Mesendoderm (in vitro differentiated cells): ENCODE measurements around the gene HOXA9.

Source experiments
- DNase-seq: peaks from one replicate; pipeline ENCODE4 v3.0.0; 2013
- H2AK5ac ChIP-seq: 2 replicates; pipeline ENCODE4 v1.6.1; 2013; ENCODE audit warnings: low read length, inconsistent platforms
- H2BK120ac ChIP-seq: 2 replicates; pipeline ENCODE4 v1.6.1; 2013; ENCODE audit warnings: low read depth, mild to moderate bottlenecking, low read length, moderate library complexity, mixed read lengths
- H2BK15ac ChIP-seq: replicated peaks from 2 replicates; pipeline ENCODE4 v1.6.1; 2013; ENCODE audit warnings: low read depth, mild to moderate bottlenecking, moderate library complexity
- H2BK5ac ChIP-seq: 2 replicates; pipeline ENCODE4 v1.6.1; 2013; ENCODE audit warnings: low read length, inconsistent platforms
- H3K18ac ChIP-seq: 2 replicates; pipeline ENCODE4 v1.6.1; 2013; ENCODE audit warnings: mild to moderate bottlenecking, low read length, mixed read lengths
- H3K23ac ChIP-seq: one replicate; pipeline ENCODE4 v1.6.1; 2013; ENCODE audit warnings: low read length
- H3K27ac ChIP-seq: 2 replicates; pipeline ENCODE4 v1.5.1; 2013; ENCODE audit warnings: low read depth, mild to moderate bottlenecking, inconsistent platforms, low read length, moderate library complexity
- H3K27me3 ChIP-seq: 2 replicates; pipeline ENCODE4 v1.6.1; 2013; ENCODE audit warnings: low read length, control low read depth, mild to moderate bottlenecking, inconsistent platforms; ENCODE audit not compliant: insufficient read depth, poor library complexity
- H3K36me3 ChIP-seq: 2 replicates; pipeline ENCODE4 v1.6.1; 2013; ENCODE audit warnings: low read length, inconsistent platforms; ENCODE audit not compliant: control insufficient read depth, insufficient read depth
- H3K4ac ChIP-seq: one replicate; pipeline ENCODE4 v1.6.1; 2013; ENCODE audit warnings: low read depth, mild to moderate bottlenecking, low read length, moderate library complexity
- H3K4me1 ChIP-seq: 2 replicates; pipeline ENCODE4 v1.6.1; 2013; ENCODE audit warnings: low read depth, low read length, inconsistent platforms; ENCODE audit not compliant: control insufficient read depth
- H3K4me2 ChIP-seq: 2 replicates; pipeline ENCODE4 v1.6.1; 2013; ENCODE audit warnings: low read length
- H3K4me3 ChIP-seq: 2 replicates; pipeline ENCODE4 v1.5.1; 2013; ENCODE audit warnings: mild to moderate bottlenecking, low read length
- H3K56ac ChIP-seq: one replicate; pipeline ENCODE4 v1.6.1; 2013; ENCODE audit warnings: low read length
- H3K79me1 ChIP-seq: 2 replicates; pipeline ENCODE4 v1.6.1; 2013; ENCODE audit warnings: low read length, inconsistent platforms
- H3K79me2 ChIP-seq: 2 replicates; pipeline ENCODE4 v1.6.1; 2013; ENCODE audit warnings: mild to moderate bottlenecking, low read length; ENCODE audit not compliant: control insufficient read depth, insufficient read depth
- H3K9ac ChIP-seq: 2 replicates; pipeline ENCODE4 v1.6.1; 2013; ENCODE audit warnings: low read length, inconsistent platforms
- H4K5ac ChIP-seq: one replicate; pipeline ENCODE4 v1.6.1; 2013; ENCODE audit warnings: low read length
- H4K8ac ChIP-seq: one replicate; pipeline ENCODE4 v1.6.1; 2013; ENCODE audit warnings: low read depth, mild to moderate bottlenecking, control low read depth, low read length, moderate library complexity
- WGBS: extraction: QIAGEN DNeasy Blood & Tissue Kit; methylation state at CpG from one replicate; pipeline ENCODE4 v1.1.7; 2013; ENCODE audit warnings: low lambda C conversion rate, missing lambda C conversion rate; ENCODE audit not compliant: insufficient coverage; ENCODE audit errors: extremely low coverage; 5-methylcytosine and 5-hydroxymethylcytosine counted together

HOXA9 gene

DNA sequence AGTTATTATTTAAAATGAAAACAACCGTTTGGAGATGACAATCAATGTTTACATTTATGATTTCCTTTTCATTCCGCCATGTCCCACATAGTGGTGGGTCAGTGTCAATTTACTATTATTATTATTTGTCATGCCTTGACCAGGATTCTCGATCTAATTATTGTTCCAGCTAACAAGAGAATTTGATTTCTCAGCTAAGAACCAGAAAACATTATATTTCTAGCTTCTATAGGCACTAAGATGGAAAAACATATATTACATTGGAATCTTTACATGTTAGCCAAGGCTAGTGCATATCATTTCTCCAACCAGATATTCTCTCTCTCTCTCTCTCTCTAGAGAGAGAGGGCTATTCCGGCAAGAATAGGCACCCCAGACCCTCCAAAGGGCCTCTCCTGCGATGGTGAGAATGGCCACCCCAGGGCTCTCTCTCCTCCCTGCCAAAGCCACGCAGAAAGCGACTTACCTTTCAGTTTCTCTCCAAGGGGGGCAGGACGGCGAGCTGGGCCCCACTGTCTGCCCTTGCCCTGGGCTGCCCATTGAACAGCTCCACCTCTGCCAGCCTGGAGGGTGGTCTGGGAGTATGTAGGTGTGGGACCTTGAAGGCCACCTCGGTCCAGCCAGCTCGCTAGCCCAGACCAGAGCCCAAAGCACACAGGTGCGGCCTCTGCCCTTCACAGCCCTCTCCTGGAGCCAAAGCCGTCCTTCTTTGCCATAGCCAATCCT, 15.3 kb downstream of the HOXA9 start:
- Histone ChIP-seq H3K4me1 (no peaks in the 10 kb centered on the region), H3K4me3 (no peak overlapping the region)

DNA sequence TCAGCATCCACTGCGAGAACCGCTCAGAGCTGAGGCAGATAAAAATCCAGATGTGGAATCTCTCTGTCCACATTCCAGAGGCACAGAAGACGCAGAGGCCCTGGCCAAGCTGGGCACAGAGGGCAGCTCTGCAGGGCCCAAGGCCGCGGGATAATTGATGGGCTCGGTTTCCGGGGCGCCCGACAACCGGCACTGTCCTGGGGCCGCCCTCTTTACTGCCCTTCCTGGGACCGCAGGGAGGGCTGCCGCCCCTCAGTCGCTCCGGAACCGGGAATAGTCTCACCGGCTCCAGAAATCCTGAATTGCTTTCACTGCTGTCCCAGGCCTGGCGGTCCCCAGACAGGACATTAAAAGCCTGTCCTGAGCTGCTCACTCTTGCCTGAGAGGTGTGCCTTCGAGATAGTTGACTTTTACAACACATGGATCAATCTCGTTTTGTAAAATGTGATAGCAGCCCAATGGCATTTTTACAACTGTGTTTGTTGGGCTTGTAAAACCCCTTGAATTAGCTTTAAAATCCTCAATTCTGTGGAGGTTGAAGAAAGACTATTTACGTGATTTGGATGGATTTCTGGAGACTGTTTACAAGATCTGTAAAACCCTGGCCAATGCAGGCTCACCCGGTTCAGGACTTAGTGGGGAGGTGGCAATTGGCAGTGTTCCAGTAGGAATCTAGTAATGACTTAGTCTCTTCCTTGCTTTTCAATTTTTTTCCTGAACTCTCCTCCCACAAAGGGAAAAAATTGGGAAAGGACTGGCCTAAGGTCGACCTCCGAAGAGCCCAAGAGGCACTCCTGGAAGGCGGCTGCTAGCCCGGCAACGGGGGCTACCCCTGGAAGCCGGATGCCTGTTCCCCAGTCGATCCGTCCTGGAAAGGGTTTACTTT, 16.3 kb downstream of the HOXA9 start:
- Histone ChIP-seq H3K4me2 (no peak overlapping the region), H3K4ac (no peak overlapping the region), H4K8ac (no peak overlapping the region), H3K36me3 (no peaks in the 10 kb centered on the region), H2BK120ac (no peak overlapping the region), H3K18ac (no peak overlapping the region), H2AK5ac (no peak overlapping the region), H3K23ac (no peak overlapping the region), H3K79me2 (no peaks in the 10 kb centered on the region), H3K56ac (no peak overlapping the region), H3K27me3 (peaks cover 89% of the 10 kb centered on the region), H3K27ac (no peak overlapping the region), H4K5ac (no peak overlapping the region), H3K79me1 (no peaks in the 10 kb centered on the region), H2BK5ac (no peak overlapping the region), H3K9ac (no peak overlapping the region), H3K4me1 (no peaks in the 10 kb centered on the region), H3K4me3 (no peak overlapping the region), H2BK15ac (no peak overlapping the region)
- no peak for DNase-seq
- no CpG with 5 or more reads among the region's 30 CpGs for whole genome bisulfite sequencing

More for the DNA sequence above, 15.3 kb downstream of the HOXA9 start:
- H3K18ac ChIP-seq: no peak overlapping the region
- no peak overlapping the region for H2AK5ac ChIP-seq
- no peak overlapping the region for H2BK5ac ChIP-seq
- H3K9ac ChIP-seq: no peak overlapping the region
- H3K56ac ChIP-seq: no peak overlapping the region
- no peak overlapping the region for H3K27ac ChIP-seq
- H4K8ac ChIP-seq: no peak overlapping the region
- H2BK15ac ChIP-seq: no peak overlapping the region
- no peak overlapping the region for H2BK120ac ChIP-seq
- H3K79me1 ChIP-seq: no peaks in the 10 kb centered on the region
- H3K79me2 ChIP-seq: no peaks in the 10 kb centered on the region
- no CpG with 5 or more reads among the region's 13 CpGs for WGBS
- no peak overlapping the region for H4K5ac ChIP-seq
- H3K4ac ChIP-seq: no peak overlapping the region
- no peak overlapping the region for H3K4me2 ChIP-seq
- H3K27me3 ChIP-seq: peaks cover 89% of the 10 kb centered on the region
- no peak overlapping the region for H3K23ac ChIP-seq
- no peaks in the 10 kb centered on the region for H3K36me3 ChIP-seq
- DNase-seq: no peak

DNA sequence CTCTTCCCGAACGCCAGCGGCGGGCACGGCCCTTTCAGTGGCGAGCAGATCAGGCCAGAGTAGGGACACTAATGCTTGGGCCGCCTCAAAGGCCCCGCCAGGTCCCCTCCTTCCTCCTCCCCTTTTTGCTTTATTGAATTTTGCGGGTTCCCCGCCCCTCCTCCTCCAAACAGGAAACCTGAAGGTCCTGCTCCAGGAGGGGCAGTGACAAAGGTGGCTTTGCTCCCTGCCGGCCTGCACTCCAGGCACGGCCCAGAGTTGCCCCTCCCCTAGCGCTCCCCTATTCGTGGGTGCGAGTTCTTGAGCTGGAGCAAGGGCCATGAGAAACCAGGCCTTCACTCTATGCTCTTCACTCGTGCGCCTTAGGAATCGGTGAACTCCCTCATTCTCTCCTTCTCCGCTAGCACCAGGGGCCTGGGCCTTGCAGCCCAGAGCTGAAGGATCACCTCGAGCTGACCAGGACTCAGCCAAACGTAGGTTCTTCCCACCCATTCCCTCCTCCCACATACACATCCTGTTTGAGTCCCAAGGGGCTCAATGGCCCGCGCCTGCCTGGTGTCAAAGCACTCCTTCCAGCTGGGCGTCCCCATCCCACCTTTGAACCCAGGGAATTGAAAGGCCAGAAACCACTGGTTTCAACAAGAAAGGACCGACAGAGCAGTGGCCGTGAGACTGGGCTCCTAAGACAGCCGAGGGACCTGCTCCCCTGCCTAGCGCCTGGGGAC, 17.1 kb downstream of the HOXA9 start:
- no peak overlapping the region for H3K4me3 ChIP-seq
- H2BK5ac ChIP-seq: no peak overlapping the region
- no peaks in the 10 kb centered on the region for H3K4me1 ChIP-seq
- H2BK120ac ChIP-seq: no peak overlapping the region
- H3K79me2 ChIP-seq: no peaks in the 10 kb centered on the region
- no peak overlapping the region for H4K8ac ChIP-seq
- no peak overlapping the region for H3K27ac ChIP-seq
- WGBS: no CpG with 5 or more reads among the region's 28 CpGs
- H3K18ac ChIP-seq: no peak overlapping the region
- DNase-seq: no peak
- H3K4me2 ChIP-seq: no peak overlapping the region
- no peak overlapping the region for H3K56ac ChIP-seq
- no peak overlapping the region for H2BK15ac ChIP-seq
- no peak overlapping the region for H3K9ac ChIP-seq
- peaks cover 83% of the 10 kb centered on the region for H3K27me3 ChIP-seq
- H3K4ac ChIP-seq: no peak overlapping the region
- no peak overlapping the region for H3K23ac ChIP-seq
- no peak overlapping the region for H4K5ac ChIP-seq
- no peaks in the 10 kb centered on the region for H3K36me3 ChIP-seq
- H2AK5ac ChIP-seq: no peak overlapping the region
- no peaks in the 10 kb centered on the region for H3K79me1 ChIP-seq

DNA sequence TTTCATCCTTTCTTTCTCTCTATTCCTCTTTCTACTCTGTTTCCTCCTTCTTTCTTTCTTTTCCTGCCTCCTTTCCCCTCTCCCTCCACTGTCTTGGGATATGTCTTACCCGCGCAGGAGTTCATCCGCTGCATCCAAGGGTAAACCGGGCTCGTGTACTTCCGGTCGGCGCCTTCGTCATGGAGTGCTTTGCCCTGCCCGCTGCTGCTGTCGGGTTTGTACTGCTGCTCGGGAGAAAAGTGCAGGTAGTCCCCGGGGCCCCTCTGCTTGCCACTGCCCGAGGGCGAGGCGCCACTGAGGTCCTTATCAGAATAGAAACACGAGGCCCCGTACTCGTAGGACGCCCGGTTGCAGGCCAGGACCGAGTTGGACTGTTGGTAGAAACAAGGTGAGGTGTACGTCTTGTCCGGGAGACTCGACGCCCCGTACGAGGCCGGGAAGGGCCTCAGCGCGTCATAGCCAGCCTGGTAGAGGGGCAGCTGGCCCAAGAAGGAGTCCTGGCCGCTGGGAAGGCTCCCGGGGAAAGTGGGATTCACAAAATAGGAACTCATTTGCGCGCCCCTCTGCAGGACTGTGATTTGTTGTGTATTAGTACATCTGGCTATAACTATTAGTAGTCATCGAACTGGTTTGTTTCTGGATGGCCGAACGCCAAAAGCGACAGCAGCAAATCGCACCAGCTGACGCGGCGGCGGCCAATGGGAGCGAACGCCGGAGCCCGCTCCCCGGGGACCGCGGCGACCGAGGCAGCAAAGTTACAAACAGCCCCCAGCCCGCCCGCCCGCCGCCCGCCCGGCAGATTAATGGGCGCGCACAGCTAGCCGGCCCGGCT, 17.9 kb downstream of the HOXA9 start, which contains the start of gene HOXA6:
Gene HOXA6, minus strand, starts transcription at position 576 of the 832 bp plus-strand sequence. Its CDS starts 25 bp downstream, at position 551.
- Histone ChIP-seq H3K9ac (no peak within 1 kb of the TSS), H3K4me2 (peak within 1 kb of the TSS; percentile 7), H4K5ac (no peak within 1 kb of the TSS), H4K8ac (no peak within 1 kb of the TSS), H3K79me2 (no peaks in the 10 kb centered on the region), H3K4me3 (no peak within 1 kb of the TSS), H2AK5ac (no peak within 1 kb of the TSS), H3K36me3 (no peaks in the 10 kb centered on the region), H3K4me1 (no peaks in the 10 kb centered on the region), H3K4ac (no peak within 1 kb of the TSS), H3K27me3 (peaks cover 82% of the 10 kb centered on the region), H3K27ac (no peak within 1 kb of the TSS), H2BK5ac (no peak within 1 kb of the TSS), H2BK15ac (no peak within 1 kb of the TSS), H2BK120ac (no peak within 1 kb of the TSS), H3K79me1 (no peaks in the 10 kb centered on the region), H3K56ac (no peak within 1 kb of the TSS), H3K23ac (no peak within 1 kb of the TSS), H3K18ac (no peak within 1 kb of the TSS)
- DNase-seq: no peak
- no CpG with 5 or more reads among the region's 63 CpGs for WGBS

DNA sequence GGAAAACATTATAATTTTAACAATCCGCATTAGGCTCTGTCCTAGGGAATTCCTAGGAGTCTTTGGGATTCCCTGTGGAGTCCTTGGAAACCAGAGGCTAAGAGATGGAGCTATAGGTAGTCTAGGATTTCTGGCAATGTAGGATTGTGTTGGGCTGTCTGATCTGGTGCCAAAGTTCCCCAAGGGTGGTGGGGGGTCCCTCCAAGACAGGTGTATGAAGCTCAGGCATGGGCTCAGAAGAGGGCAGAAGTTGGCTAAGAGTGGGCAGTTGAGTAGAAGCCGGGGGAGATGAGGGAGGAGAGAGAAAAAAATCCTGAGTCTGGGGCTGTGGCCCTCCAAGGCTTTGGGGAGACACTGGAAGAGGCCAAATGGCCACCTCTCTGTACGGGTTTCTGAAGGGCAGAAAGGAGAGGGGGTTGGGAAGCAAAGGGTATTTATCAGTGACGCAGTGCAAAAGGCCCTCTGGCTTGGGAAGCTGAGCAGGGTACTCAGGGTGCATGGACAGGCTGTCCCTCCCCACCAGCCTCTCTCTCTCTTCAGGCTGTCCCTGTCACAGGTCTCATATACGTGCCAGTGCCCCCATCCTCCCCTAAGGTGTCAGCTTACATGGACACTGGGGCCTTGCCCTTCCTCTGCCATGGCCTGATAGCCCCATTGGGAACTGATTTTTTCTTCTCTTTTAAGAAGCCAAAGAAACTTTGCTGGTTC, 18.7 kb downstream of the HOXA9 start:
- Histone ChIP-seq H3K27me3 (peaks cover 83% of the 10 kb centered on the region), H4K5ac (no peak overlapping the region), H2BK15ac (no peak overlapping the region), H3K56ac (no peak overlapping the region), H4K8ac (no peak overlapping the region), H3K18ac (no peak overlapping the region), H3K4me3 (no peak overlapping the region), H3K4me2 (no peak overlapping the region), H2BK5ac (no peak overlapping the region), H3K9ac (no peak overlapping the region), H2BK120ac (no peak overlapping the region), H3K4ac (no peak overlapping the region), H3K23ac (no peak overlapping the region), H3K79me1 (no peaks in the 10 kb centered on the region), H3K27ac (no peak overlapping the region), H3K4me1 (no peaks in the 10 kb centered on the region), H3K79me2 (no peaks in the 10 kb centered on the region), H2AK5ac (no peak overlapping the region), H3K36me3 (no peaks in the 10 kb centered on the region)
- DNase-seq: no peak
- no CpG with 5 or more reads among the region's 5 CpGs for WGBS
